ENCODE results near the gene RHEBL1. TPM values are rescaled to one million over a fixed set of nuclear protein-coding genes. Genes with fewer than 3 reads are reported as not detected.
A peak's percentile ranks its signal among the peaks of the same experiment; 100 is the strongest.

RHEBL1 gene
- total RNA-seq, 1 donor from 2014 or later: 0.72 TPM

DNA sequence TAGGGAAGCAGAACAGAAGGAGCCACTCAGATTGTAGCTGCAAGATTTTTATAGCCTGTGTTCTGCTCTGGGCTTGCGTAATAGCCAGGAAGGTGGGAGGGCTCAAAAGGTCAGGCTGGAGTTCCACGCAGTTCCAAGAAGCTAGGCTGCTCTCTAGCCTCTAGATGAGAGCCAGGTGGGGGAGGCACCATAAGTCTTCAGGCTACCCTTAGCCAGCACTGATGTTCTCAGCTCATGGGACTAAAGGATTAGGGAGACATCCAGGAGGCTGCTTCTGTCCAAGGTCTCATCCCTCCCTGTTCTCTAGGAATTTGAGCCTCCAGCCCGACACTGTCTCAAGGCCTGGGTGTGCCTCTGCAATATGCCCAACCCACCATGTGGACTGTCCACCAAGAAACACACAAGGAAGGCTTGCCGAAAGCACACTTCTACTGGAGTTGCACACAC lies 39.2 kb upstream of the RHEBL1 start:
- DNase-seq (ENCODE audit: low spot score, unreplicated experiment): no peak
- H3K4me3 Mint-ChIP-seq (ENCODE audit: low read depth): peak overlapping the region; percentile 98
- no peaks in the 10 kb centered on the region for H3K27me3 Mint-ChIP-seq
- H3K9me3 Mint-ChIP-seq (ENCODE audit: low read depth): no peaks in the 10 kb centered on the region
- peak overlapping the region; percentile 96 for H3K27ac Mint-ChIP-seq
- TF ChIP-seq, protein P1, sequence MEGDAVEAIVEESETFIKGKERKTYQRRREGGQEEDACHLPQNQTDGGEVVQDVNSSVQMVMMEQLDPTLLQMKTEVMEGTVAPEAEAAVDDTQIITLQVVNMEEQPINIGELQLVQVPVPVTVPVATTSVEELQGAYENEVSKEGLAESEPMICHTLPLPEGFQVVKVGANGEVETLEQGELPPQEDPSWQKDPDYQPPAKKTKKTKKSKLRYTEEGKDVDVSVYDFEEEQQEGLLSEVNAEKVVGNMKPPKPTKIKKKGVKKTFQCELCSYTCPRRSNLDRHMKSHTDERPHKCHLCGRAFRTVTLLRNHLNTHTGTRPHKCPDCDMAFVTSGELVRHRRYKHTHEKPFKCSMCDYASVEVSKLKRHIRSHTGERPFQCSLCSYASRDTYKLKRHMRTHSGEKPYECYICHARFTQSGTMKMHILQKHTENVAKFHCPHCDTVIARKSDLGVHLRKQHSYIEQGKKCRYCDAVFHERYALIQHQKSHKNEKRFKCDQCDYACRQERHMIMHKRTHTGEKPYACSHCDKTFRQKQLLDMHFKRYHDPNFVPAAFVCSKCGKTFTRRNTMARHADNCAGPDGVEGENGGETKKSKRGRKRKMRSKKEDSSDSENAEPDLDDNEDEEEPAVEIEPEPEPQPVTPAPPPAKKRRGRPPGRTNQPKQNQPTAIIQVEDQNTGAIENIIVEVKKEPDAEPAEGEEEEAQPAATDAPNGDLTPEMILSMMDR (IDR thresholded peaks at IDR 0.05; ENCODE audit: unreplicated experiment): no peak
- H3K36me3 Mint-ChIP-seq (ENCODE audit: insufficient read depth): peaks cover 4% of the 10 kb centered on the region
- peaks cover 19% of the 10 kb centered on the region for H3K4me1 Mint-ChIP-seq (ENCODE audit: low read depth)

DNA sequence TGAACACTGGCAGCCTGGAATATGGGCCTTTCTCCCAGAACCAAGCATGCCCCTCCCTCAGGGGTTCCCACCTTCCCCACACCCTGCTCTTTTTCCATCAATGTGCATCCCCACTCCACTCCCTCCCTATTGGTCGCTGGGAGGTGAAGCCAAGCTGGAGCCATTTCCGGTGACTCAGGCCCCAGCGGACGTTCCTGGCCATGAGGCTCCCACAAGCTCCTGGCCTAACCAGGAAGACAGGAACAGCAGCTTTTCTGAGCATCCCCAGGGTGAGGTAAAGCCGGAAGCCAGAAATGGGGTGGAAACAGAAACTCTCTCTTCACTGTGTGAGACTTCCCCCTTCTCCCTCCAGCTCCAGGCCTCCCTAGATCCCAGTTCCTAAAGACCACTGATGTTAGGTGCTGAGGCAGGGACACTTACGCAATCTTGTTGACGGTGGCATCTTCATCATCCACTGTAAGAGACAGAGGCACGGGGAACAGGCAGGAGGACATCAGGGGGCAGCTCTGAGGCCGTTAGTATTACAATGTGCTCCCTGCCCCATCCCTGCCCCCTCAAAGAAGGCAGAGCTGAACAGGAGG lies 35.8 kb upstream of the RHEBL1 start:
- TF ChIP-seq, protein P1 (IDR thresholded peaks at IDR 0.05; ENCODE audit: unreplicated experiment): no peak
- DNase-seq (ENCODE audit: low spot score, unreplicated experiment): no peak
- Mint-ChIP-seq H3K9me3 (ENCODE audit: low read depth) (no peaks in the 10 kb centered on the region), H3K36me3 (ENCODE audit: insufficient read depth) (peaks cover 8% of the 10 kb centered on the region), H3K27ac (no peak overlapping the region), H3K4me1 (ENCODE audit: low read depth) (peaks cover 15% of the 10 kb centered on the region), H3K4me3 (ENCODE audit: low read depth) (no peak overlapping the region), H3K27me3 (no peaks in the 10 kb centered on the region)

DNA sequence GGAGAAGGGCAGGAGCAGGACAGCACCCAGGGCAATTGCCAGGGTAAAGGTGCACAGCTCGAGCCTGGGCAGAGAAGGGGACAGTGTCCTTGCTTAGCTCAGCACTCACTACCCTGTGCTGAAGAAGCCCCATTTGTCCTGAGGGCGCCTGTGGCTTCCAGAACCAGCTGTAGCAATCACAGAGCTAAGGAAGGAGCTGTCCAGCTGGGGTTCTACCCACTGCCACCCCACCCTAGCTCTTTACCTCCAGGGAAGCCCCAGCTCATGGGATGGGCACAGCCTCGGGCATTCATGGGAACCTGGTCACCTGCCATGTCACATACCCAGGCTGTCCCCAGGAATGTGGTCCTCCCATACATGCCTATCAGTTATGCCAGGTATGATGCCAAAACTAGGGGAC lies 35.0 kb upstream of the RHEBL1 start:
- H3K9me3 Mint-ChIP-seq (ENCODE audit: low read depth): no peaks in the 10 kb centered on the region
- no peak overlapping the region for H3K4me3 Mint-ChIP-seq (ENCODE audit: low read depth)
- H3K36me3 Mint-ChIP-seq (ENCODE audit: insufficient read depth): peaks cover 10% of the 10 kb centered on the region
- no peak for DNase-seq (ENCODE audit: low spot score, unreplicated experiment)
- H3K27ac Mint-ChIP-seq: no peak overlapping the region
- TF ChIP-seq, protein P1 (IDR thresholded peaks at IDR 0.05; ENCODE audit: unreplicated experiment): no peak
- H3K27me3 Mint-ChIP-seq: no peaks in the 10 kb centered on the region
- H3K4me1 Mint-ChIP-seq (ENCODE audit: low read depth): peaks cover 14% of the 10 kb centered on the region

DNA sequence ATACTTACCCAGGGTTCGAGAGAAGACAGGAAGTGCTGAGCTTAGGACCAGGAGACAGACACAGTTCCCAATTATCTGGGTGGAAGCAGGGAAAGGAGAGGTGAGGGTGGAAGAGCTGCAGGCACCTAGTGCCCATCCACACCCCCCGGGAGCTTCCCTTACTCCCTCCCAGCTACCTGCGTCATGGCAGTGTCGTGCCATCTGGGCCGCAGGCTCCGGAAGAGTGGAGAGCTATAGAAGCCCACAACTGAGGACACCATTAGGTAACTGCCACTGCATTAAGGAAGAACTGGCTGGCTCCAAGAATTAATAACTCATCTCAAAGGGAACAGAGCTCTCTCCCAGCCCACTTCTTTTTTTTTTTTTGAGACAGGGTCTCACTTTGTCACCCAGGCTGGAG lies 30.6 kb upstream of the RHEBL1 start:
- Mint-ChIP-seq H3K4me3 (ENCODE audit: low read depth) (no peak overlapping the region), H3K36me3 (ENCODE audit: insufficient read depth) (peaks cover 22% of the 10 kb centered on the region), H3K9me3 (ENCODE audit: low read depth) (no peaks in the 10 kb centered on the region), H3K27ac (no peak overlapping the region), H3K27me3 (peaks cover 7% of the 10 kb centered on the region), H3K4me1 (ENCODE audit: low read depth) (peaks cover 3% of the 10 kb centered on the region)
- TF ChIP-seq, protein P1 (IDR thresholded peaks at IDR 0.05; ENCODE audit: unreplicated experiment): no peak
- no peak for DNase-seq (ENCODE audit: low spot score, unreplicated experiment)

DNA sequence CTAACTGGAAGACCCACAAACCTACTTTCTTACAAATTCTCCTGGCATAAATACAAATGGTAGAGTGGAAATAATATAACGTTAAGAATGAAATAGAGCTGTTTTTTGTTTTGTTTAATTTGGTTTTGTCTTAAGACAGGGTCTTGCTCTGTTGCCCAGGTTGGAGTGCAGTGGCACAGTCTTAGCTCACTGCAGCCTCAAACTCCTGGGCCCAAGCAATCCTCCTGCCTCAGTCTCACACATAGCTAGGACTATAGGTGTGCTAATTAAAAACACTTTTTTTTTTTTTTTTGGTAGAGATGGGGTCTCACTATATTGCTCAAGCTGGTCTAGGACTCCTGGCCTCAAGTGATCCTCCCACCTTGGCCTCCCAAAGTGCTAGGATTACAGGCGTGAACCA lies 28.9 kb upstream of the RHEBL1 start:
- DNase-seq (ENCODE audit: low spot score, unreplicated experiment): no peak
- Mint-ChIP-seq H3K27me3 (peaks cover 21% of the 10 kb centered on the region), H3K9me3 (ENCODE audit: low read depth) (no peaks in the 10 kb centered on the region), H3K4me3 (ENCODE audit: low read depth) (no peak overlapping the region), H3K4me1 (ENCODE audit: low read depth) (peaks cover 10% of the 10 kb centered on the region), H3K27ac (no peak overlapping the region), H3K36me3 (ENCODE audit: insufficient read depth) (peaks cover 17% of the 10 kb centered on the region)
- TF ChIP-seq, protein P1 (IDR thresholded peaks at IDR 0.05; ENCODE audit: unreplicated experiment): no peak

Data from progenitor cell of endocrine pancreas (in vitro differentiated cells).